Right renal cortex interstitium (tissue), 3 donors: ENCODE data around the gene VAC14. TPM values are rescaled to one million over a fixed set of nuclear protein-coding genes. Genes with fewer than 3 reads are reported as not detected.
"Not testable (repeated sequence)": the region's sequence is repeated elsewhere in the genome, so short reads cannot be mapped to it uniquely, and the experiment has no call there.

Experiments
- DNase-seq, 3 donors: peaks; one replicate each; pipeline ENCODE4 v3.0.0-alpha.2; 2013; ENCODE audit warnings: low read depth in 3 of 3, low spot score in 2 of 3
- polyA plus RNA-seq, 3 donors: library from polyadenylated mRNA; unstranded; fragments of 120-200 nt; gene quantifications; one replicate each; pipeline ENCODE4 v1.2.1, GENCODE V29; 2013; ENCODE audit not compliant: insufficient read length in 3 of 3

The VAC14 gene
- polyA plus RNA-seq, 3 donors = 36.1 to 40.2 (median 38.2) TPM

GRCh38 chr16:70651524-70651923 is 149.4 kb downstream of the VAC14 start:
- no peak for DNase-seq

- DNase-seq = no peak
Measured at GRCh38 chr16:70650216-70650615, 150.7 kb downstream of the VAC14 start.

- DNase-seq = no peak
Measured at GRCh38 chr16:70649300-70649699, 151.7 kb downstream of the VAC14 start.

GRCh38 chr16:70648606-70649005 is 152.4 kb downstream of the VAC14 start:
- DNase-seq = no peak

GRCh38 chr16:70647441-70648359 is 153.3 kb downstream of the VAC14 start:
- no peak for DNase-seq

- no peak for DNase-seq
Measured at GRCh38 chr16:70646260-70647241, 154.4 kb downstream of the VAC14 start, which contains the start of gene IL34. Gene IL34, plus strand, starts transcription at chr16:70646559. Its CDS starts 389 bp downstream, at chr16:70646948.

- no peak for DNase-seq
Measured at GRCh38 chr16:70644763-70645597, 156.0 kb downstream of the VAC14 start.

- DNase-seq = not testable (repeated sequence)
Measured at GRCh38 chr16:70643264-70643663, 157.7 kb downstream of the VAC14 start.

GRCh38 chr16:70642633-70643032 is 158.3 kb downstream of the VAC14 start:
- no peak for DNase-seq

- no peak for DNase-seq
Measured at GRCh38 chr16:70638814-70639792, 161.9 kb downstream of the VAC14 start.

Other genes starting within 250 kb of the VAC14 start
- gene IL34, start 154.6 kb downstream of the VAC14 start, polyA plus RNA-seq = under 1 TPM; 0.67 to 0.95 (median 0.85) TPM
- gene MTSS2, start 115.1 kb downstream of the VAC14 start, polyA plus RNA-seq = 10 to 100 TPM; 36.8 to 45.1 (median 39.8) TPM